GM10847 (cell line): Measurements from ENCODE around the gene C6orf132.

Source experiments
- POLR2A ChIP-seq: IDR thresholded peaks from 2 replicates; pipeline ENCODE4 v1.6.1; 2011; ENCODE audit not compliant: insufficient read length; ENCODE audit errors: extremely low read depth

The C6orf132 gene, protein sequence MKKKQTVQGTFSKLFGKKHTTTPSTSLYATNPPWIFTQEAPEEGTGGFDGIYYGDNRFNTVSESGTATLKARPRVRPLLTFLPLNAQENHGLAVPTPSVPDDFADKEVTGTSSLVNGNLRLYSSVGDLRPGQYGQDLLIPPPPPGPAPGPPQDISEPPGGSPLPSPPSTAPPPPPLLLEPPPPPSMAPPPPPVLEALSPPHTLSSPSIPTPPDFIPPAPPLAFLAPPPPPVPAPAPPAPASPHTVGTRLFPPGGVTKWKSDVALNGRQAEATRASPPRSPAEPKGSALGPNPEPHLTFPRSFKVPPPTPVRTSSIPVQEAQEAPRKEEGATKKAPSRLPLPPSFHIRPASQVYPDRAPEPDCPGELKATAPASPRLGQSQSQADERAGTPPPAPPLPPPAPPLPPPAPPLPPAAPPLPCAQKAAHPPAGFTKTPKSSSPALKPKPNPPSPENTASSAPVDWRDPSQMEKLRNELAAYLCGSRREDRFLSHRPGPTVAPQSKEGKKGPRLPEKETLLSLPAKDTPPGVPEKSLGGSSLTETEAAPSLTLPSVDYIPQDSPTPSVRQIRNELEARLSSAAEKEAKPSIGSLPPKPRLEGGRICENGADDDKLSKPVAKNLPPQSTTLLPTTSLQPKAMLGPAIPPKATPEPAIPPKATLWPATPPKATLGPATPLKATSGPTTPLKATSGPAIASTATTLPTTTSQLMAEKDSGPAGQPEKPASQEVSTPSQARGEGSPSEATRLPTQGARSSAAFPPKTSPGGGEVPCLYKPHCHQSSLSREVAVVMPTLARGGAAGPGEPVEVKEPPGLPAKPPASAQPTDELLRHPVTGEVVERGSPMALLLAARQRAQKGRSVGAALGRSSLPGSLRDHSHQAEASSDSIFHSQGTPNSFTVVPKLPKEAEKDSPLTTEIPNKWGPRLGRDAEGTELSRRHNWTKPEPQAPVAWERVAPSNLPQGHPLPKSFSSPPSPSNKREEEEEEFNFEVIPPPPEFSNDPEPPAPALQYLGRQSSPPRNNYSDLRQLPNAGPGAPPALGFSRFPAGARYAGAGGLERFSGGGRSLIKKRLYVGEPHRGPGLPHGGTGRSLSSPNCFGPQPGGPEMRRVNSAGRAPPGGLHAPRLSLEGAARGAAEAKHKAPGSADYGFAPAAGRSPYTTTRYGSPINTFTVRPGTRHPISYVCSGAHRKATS

DNA sequence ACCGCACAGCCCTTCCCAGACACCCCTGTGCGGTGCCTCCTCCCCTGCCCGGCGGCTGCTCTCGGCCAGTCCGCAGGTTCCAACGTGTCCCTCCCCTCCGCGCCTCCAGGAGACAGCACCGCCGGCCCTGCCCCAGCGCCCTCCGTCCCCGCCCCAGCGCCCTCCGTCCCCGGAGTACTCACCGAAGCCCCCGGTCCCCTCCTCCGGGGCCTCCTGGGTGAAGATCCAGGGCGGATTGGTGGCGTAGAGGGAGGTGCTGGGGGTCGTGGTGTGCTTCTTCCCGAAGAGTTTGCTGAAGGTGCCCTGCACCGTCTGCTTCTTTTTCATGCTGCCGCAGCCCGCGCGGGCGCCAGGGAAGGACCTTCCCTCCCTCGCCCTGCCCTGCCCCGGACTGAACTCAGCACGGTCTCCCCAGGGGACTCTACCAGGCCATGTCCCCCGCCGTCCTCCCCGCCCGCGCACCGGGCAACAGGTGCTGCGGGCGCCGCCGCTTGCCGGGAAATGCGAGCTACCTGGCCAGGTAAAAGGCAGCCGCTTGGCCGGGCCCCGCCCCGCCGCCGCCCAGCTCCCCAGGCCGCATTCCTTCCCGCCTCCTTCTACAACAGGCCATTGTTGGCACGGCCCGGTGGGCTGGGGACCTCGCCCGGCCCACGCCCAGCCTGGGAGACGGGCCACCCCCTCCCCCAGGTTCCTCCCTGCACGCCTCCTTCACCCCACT, at the start of gene C6orf132:
C6orf132 (minus strand) TSS at position 503 of the 718 bp plus-strand sequence; CDS start at position 327, 176 bp downstream.
- no peak for TF ChIP-seq POLR2A

DNA sequence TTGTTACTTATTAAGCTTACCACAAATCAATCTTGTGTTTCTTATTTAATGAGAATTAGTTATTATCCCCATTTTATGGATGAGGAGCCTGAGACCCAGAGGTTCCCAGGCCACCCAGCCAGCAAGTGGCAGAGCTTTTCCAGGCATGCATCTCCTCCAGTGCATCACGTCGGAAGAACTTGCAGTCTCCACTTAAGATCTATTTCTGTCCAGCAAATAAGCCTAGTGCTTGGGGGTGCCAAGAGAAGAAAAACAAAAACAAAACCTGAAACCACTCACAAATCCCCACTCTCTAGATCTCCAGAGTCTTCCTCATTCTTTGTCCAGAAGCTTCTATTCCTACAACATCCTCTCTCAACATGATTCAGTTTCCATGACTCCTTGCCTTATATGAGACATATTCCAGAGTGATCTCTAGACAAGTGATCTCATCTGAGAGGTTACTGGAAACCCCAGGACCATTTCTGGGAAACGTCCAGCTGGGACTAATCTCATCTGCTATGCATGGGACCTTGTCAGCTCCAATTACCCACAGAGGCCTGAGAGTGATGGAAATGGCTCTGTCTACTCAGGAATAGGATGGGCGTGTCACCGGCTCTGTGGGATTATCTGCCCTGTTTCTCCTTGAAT, 48.2 kb upstream of the C6orf132 start:
- no peak for TF ChIP-seq POLR2A

DNA sequence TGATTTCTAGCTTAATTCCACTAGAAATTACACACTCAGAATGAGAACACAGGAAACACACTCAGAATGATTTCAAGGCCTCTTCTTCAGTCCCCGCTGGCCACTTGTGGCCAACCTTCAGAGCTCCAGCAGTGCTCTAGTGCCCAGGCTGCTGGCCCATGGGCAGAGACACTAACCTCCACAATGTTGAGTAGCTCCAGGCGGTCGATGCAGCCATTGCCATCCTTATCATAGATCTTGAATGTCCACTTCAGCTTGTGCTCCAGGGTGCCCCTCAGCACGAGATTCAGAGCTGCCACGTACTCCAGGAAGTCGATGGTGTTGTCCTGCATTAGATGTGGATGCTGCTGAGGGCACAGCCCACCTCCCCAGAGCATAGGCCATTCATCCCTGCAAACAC, 46.0 kb upstream of the C6orf132 start:
- no peak for TF ChIP-seq POLR2A

DNA sequence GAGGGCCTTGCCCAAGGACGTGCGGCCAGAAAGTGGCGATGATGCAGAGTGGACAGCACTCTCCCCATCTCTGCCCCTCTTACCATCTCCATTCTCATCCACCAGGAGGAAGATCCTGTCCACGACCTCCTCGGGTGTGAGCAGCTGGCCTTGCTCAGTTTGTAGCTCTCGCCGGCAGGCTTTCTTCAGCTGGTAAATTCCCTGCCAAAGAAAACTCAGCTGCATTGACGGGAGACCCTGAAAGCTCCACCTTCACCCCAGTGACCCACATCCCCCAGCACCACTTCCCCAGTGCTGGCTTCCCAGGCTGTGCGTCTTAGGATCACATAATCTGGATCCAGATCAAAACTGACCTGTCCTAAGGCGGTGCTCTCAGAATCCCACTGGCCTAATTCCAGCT, 43.2 kb upstream of the C6orf132 start:
- no peak for TF ChIP-seq POLR2A

DNA sequence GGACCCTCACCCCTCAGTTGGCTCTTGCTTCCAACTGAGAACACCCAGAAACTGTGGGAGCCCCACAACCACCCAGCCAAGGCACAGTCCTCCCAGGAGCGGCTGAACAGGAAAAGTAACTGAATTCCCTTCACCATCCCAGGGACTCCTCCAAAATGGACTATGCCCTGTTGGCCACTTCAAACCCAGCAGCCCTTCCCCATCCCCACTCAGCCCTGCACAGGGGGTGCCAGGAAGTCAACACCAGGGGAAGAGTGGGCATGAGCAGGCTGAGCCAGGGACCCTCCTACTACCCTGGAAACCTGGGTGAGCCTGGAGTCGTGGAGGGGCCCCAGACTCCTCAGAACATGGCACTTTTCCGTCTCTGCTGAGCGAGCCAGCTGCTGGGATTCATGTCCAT, 42.1 kb upstream of the C6orf132 start:
- TF ChIP-seq POLR2A: no peak

DNA sequence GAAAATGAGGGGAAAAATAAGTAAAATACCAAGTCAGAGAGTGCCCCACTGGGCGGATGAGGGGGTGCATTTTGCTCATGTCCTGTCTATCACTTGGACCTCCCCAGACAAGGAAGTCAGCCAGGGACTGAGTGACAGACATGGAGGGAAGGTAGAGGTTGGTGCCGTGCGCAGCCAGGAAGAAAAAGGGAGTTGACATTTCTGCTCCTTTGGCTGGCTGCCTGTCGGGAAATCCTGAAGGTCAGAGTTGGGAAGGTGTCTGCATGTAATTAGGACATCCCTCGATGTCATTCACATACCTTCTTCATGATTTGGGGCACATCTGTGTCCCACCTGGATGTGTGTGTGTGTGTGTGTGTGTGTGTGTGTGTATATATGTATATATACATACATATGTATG, 39.7 kb upstream of the C6orf132 start:
- TF ChIP-seq POLR2A: no peak

DNA sequence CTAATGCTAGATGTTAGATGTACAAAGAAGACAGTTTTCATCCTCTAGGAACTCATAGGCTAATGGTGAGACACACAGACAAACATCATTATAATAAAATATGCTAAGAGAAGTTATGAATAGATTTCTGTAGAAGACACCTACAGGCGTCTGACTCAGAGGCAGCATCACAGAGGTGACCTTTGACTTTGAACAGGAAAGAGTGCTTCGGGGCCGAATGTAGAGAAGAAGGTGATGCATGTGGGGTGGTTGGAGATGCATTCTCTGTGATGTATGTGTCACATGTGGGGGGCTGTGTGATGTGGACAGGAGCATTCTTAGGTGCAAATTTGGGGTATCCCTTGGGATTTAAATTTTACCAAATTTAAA, 37.5 kb upstream of the C6orf132 start:
- no peak for TF ChIP-seq POLR2A

DNA sequence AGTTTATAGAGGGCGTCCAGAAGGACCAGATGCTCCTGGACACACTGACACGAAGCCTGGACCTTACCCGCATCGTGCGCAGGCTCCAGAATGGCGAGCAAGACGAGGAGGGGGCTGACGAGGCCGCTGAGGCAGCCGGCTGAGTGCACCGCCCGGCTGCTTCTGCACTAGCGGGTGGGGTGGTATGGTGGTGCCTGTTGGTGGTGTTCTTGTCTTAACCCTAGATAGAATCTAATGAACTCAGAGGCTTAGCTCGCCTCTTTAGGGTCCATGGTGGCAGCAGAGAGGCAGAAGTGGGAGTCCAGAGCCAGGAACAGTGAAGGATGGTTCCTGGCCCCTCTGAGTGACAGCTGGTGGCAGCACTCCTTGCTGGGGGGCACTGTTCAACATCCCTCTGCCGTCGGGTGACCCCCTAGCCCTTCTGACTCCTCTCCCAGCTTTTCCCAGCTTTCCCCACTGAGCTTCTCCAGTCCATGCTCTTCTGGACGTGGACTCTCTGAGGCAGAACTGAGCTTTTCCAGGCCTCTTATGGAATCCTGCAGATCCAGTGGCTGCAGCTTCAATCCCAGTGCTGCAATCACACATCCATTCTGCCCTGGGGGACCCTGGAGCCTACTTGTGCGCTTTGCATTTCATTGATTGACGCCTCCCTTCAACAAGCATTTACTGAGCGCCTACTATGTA, 37.0 kb upstream of the C6orf132 start:
- no peak for TF ChIP-seq POLR2A

DNA sequence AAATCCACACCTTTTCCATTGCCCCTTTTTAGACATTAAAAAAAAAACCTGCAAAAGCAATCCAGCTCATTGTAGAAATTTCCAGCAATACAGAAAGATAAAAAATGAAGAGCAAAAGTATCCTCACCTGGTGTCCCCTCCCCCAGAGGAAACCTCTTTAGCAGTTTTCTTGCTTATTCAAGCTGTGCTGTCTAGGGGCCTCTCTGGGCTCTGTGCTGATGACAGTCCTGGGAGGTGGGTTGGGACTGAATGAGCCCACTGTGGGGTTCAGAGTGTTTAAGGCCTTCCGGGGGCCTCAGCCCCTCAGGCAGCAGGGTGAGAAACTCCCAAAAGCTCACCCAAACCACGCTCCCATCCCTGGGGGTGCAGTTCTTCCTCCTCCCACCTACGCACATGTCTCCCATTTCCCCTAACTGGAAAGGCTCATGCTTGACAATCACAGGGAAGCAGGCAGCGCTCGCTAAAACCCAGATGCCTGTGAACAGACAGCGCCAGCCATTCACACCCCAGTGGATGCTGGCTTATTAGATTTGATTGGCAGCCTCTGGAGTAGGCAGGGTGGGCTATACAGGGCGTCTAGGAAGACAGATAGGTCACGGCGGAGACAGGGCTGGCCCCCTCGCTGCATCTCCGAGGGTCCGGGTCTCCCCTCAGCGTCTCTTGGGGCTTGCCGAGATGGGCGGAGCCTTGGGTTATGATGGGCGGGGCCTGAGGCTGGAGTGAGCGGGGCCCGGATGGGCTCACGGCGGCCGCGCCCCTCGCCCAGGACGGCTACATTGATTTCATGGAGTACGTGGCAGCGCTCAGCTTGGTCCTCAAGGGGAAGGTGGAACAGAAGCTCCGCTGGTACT, 35.3 kb upstream of the C6orf132 start:
- TF ChIP-seq POLR2A: no peak

DNA sequence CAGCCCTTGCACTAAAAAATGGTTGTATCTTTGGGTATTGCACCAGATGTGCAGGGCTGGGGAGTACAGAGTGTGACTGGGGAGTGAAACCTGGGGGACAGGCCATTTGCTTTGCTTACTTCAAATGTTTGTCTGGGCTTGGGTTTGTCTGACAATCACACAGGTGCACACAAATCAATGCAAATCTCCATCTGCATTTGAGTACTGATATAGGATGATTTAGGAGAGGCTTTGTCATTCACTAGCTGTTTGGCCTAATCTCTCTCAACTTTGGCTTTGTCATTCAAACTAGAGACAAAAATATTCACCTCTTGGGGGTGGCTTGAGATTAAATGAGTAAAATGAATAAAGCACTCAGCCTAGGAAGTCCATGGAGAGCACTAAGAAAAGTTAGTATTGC, 34.6 kb upstream of the C6orf132 start:
- TF ChIP-seq POLR2A: no peak

DNA sequence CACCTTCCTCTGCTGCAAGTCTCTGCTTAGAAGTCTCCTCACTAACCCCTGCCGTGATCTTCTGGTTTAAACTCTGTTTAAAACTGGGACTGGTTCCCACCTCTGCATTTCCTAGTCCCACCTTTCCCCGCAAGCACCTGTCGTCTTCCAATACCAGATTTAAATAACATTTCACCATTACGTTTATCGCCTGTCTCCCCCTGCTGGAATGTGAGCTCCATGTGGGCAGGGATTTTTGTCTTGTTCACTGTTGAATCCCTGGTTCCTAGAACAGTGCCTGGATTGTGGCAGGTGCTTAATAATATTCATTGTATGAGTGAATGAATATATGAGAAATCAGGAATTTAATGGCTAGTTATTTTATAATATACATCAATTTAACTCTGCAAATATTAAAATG, 33.4 kb upstream of the C6orf132 start:
- TF ChIP-seq POLR2A: no peak

DNA sequence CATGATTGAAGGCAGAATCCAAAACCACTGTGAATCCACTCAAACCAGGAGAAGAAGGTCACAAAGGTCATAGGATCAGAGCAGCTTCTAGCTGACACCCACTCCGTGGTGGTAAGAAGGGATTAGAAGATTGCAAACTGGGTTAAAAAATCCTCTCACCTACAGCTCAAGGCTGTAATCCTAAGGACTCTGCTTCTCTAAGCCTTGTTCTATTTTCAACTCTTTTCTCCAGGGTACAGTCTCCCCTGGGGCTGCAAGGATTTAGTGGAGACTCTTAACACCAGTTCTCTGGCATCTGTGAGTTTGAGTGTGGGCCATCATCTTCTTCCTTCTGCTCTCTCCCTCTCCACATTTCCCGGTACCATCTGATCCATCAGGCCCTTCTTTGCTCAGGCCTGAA, 30.7 kb upstream of the C6orf132 start, which contains the start of gene GUCA1A:
GUCA1A (plus strand) TSS at position 264 of the 400 bp plus-strand sequence. CDS start 250 bp downstream, outside the sequence.
- no peak for TF ChIP-seq POLR2A
